Measurements from ENCODE around the gene SNRPA1. TPM values are rescaled to one million over a fixed set of nuclear protein-coding genes. Genes with fewer than 3 reads are reported as not detected.
A peak's percentile ranks its signal among the peaks of the same experiment; 100 is the strongest.

Gene SNRPA1
- total and polyA plus RNA-seq, 5 donors = 23.4 to 37.3 (median 28.5) TPM

GRCh38 chr15:101246824-101247745 lies 48.0 kb downstream of the SNRPA1 start:
- DNase-seq (no peak), ATAC-seq (no peak)
- 60% methylated on average over 10 of the region's 10 CpGs for WGBS
- no peaks in the 10 kb centered on the region for H3K9me3 ChIP-seq (ENCODE audit: control insufficient read depth, low read length)
- intact Hi-C loops (cut with DNase I) = loop anchor here (5.0 to 10.0 kb wide), 3 partner anchors 50 to 62 kb away; no protein-coding TSS in a partner anchor
- H3K4me3 ChIP-seq (ENCODE audit: low read length) = no peak overlapping the region
- no peaks in the 10 kb centered on the region for H3K27me3 ChIP-seq (ENCODE audit: control insufficient read depth, insufficient read depth)
- H3K27ac ChIP-seq (ENCODE audit: low read length) = peak overlapping the region; percentile 50
- peaks cover 19% of the 10 kb centered on the region for H3K4me1 ChIP-seq (ENCODE audit: control insufficient read depth, insufficient read depth, low read length)

GRCh38 chr15:101246391-101246790 lies 48.7 kb downstream of the SNRPA1 start:
- Histone ChIP-seq H3K4me3 (ENCODE audit: low read length) (no peak overlapping the region), H3K4me1 (ENCODE audit: control insufficient read depth, insufficient read depth, low read length) (peaks cover 19% of the 10 kb centered on the region), H3K27ac (ENCODE audit: low read length) (no peak overlapping the region), H3K9me3 (ENCODE audit: control insufficient read depth, low read length) (no peaks in the 10 kb centered on the region), H3K27me3 (ENCODE audit: control insufficient read depth, insufficient read depth) (no peaks in the 10 kb centered on the region)
- intact Hi-C loops (cut with DNase I) = loop anchor here (5.0 to 10.0 kb wide), 3 partner anchors 49 to 62 kb away; no protein-coding TSS in a partner anchor
- WGBS = 51% methylated on average over 6 of the region's 6 CpGs
- DNase-seq = no peak
- ATAC-seq = no peak

GRCh38 chr15:101244889-101245668 lies 50.0 kb downstream of the SNRPA1 start:
- Histone ChIP-seq H3K4me3 (ENCODE audit: low read length) (no peak overlapping the region), H3K9me3 (ENCODE audit: control insufficient read depth, low read length) (no peaks in the 10 kb centered on the region), H3K27me3 (ENCODE audit: control insufficient read depth, insufficient read depth) (no peaks in the 10 kb centered on the region), H3K27ac (ENCODE audit: low read length) (no peak overlapping the region), H3K4me1 (ENCODE audit: control insufficient read depth, insufficient read depth, low read length) (peaks cover 19% of the 10 kb centered on the region)
- WGBS = 89% methylated on average over 14 of the region's 14 CpGs
- ATAC-seq = no peak
- DNase-seq = no peak
- intact Hi-C loops (cut with DNase I) = loop anchor here (5.0 to 10.0 kb wide), 3 partner anchors 48 to 60 kb away; no protein-coding TSS in a partner anchor

GRCh38 chr15:101244036-101244781 lies 50.8 kb downstream of the SNRPA1 start:
- Histone ChIP-seq H3K4me1 (ENCODE audit: control insufficient read depth, insufficient read depth, low read length) (peaks cover 19% of the 10 kb centered on the region), H3K4me3 (ENCODE audit: low read length) (no peak overlapping the region), H3K9me3 (ENCODE audit: control insufficient read depth, low read length) (no peaks in the 10 kb centered on the region), H3K27ac (ENCODE audit: low read length) (no peak overlapping the region), H3K27me3 (ENCODE audit: control insufficient read depth, insufficient read depth) (no peaks in the 10 kb centered on the region)
- ATAC-seq = no peak
- intact Hi-C loops (cut with DNase I) = loop anchor here in 3 of 4 donors (10.0 kb wide), 2 partner anchors 49 to 59 kb away; no protein-coding TSS in a partner anchor
- 49% methylated on average over 7 of the region's 7 CpGs for WGBS
- no peak for DNase-seq

- intact Hi-C loops (cut with DNase I) = loop anchor here in 3 of 4 donors (10.0 kb wide), 2 partner anchors 49 to 59 kb away; no protein-coding TSS in a partner anchor
- whole genome bisulfite sequencing = 80% methylated on average over 9 of the region's 9 CpGs
- peak in 1 of 2 donors; percentile 6 for ATAC-seq
Measured at GRCh38 chr15:101243420-101243819, 51.6 kb downstream of the SNRPA1 start.

GRCh38 chr15:101242999-101243336 lies 52.1 kb downstream of the SNRPA1 start:
- Histone ChIP-seq H3K27ac (ENCODE audit: low read length) (no peak overlapping the region), H3K4me1 (ENCODE audit: control insufficient read depth, insufficient read depth, low read length) (peaks cover 19% of the 10 kb centered on the region), H3K4me3 (ENCODE audit: low read length) (no peak overlapping the region), H3K9me3 (ENCODE audit: control insufficient read depth, low read length) (no peaks in the 10 kb centered on the region), H3K27me3 (ENCODE audit: control insufficient read depth, insufficient read depth) (no peaks in the 10 kb centered on the region)
- no peak for DNase-seq
- peak in 1 of 2 donors; percentile 36 for ATAC-seq
- 41% methylated on average over 6 of the region's 6 CpGs for WGBS
- intact Hi-C loops (cut with DNase I) = loop anchor here in 3 of 4 donors (10.0 kb wide), 2 partner anchors 48 to 58 kb away; no protein-coding TSS in a partner anchor

More at GRCh38 chr15:101243420-101243819, 51.6 kb downstream of the SNRPA1 start:
- Histone ChIP-seq H3K9me3 (ENCODE audit: control insufficient read depth, low read length) (no peaks in the 10 kb centered on the region), H3K27ac (ENCODE audit: low read length) (peak overlapping the region; percentile 12), H3K4me1 (ENCODE audit: control insufficient read depth, insufficient read depth, low read length) (peaks cover 19% of the 10 kb centered on the region), H3K4me3 (ENCODE audit: low read length) (no peak overlapping the region), H3K27me3 (ENCODE audit: control insufficient read depth, insufficient read depth) (no peaks in the 10 kb centered on the region)
- DNase-seq = no peak

GRCh38 chr15:101242160-101242998 lies 52.7 kb downstream of the SNRPA1 start:
- Histone ChIP-seq H3K27me3 (ENCODE audit: control insufficient read depth, insufficient read depth) (no peaks in the 10 kb centered on the region), H3K27ac (ENCODE audit: low read length) (peak overlapping the region; percentile 67), H3K9me3 (ENCODE audit: control insufficient read depth, low read length) (no peaks in the 10 kb centered on the region), H3K4me3 (ENCODE audit: low read length) (no peak overlapping the region), H3K4me1 (ENCODE audit: control insufficient read depth, insufficient read depth, low read length) (peaks cover 20% of the 10 kb centered on the region)
- DNase-seq (no peak), ATAC-seq (peak; percentile 10 to 15)
- WGBS = 34% methylated on average over 12 of the region's 12 CpGs
- intact Hi-C loops (cut with DNase I) = loop anchor here in 3 of 4 donors (10.0 kb wide), 2 partner anchors 48 to 58 kb away; no protein-coding TSS in a partner anchor

GRCh38 chr15:101240358-101240757 lies 54.7 kb downstream of the SNRPA1 start:
- H3K9me3 ChIP-seq (ENCODE audit: control insufficient read depth, low read length) = no peaks in the 10 kb centered on the region
- no peak overlapping the region for H3K27ac ChIP-seq (ENCODE audit: low read length)
- intact Hi-C loops (cut with DNase I) = loop anchor here in 3 of 4 donors (10.0 kb wide), 2 partner anchors 46 to 56 kb away; no protein-coding TSS in a partner anchor
- no peak for DNase-seq
- WGBS = 40% methylated on average over 5 of the region's 5 CpGs
- H3K27me3 ChIP-seq (ENCODE audit: control insufficient read depth, insufficient read depth) = no peaks in the 10 kb centered on the region
- ATAC-seq = peak; percentile 74 to 75
- H3K4me1 ChIP-seq (ENCODE audit: control insufficient read depth, insufficient read depth, low read length) = peaks cover 19% of the 10 kb centered on the region
- no peak overlapping the region for H3K4me3 ChIP-seq (ENCODE audit: low read length)

- no peaks in the 10 kb centered on the region for H3K27me3 ChIP-seq (ENCODE audit: control insufficient read depth, insufficient read depth)
- H3K27ac ChIP-seq (ENCODE audit: low read length) = no peak overlapping the region
- peaks cover 16% of the 10 kb centered on the region for H3K4me1 ChIP-seq (ENCODE audit: control insufficient read depth, insufficient read depth, low read length)
- ATAC-seq = no peak
- H3K9me3 ChIP-seq (ENCODE audit: control insufficient read depth, low read length) = no peaks in the 10 kb centered on the region
- WGBS = 56% methylated on average over 6 of the region's 6 CpGs
- no peak overlapping the region for H3K4me3 ChIP-seq (ENCODE audit: low read length)
- DNase-seq = no peak
- intact Hi-C loops (cut with DNase I) = loop anchor here in 3 of 4 donors (10.0 kb wide), 2 partner anchors 45 to 55 kb away; no protein-coding TSS in a partner anchor
Measured at GRCh38 chr15:101239724-101240136, 55.3 kb downstream of the SNRPA1 start.

Data from right cardiac atrium (tissue), 5 donors.